GM21526 (cell line): ENCODE results near the gene LCAT.

Experiments used
- ATAC-seq: cut with Tn5 transposase; IDR thresholded peaks from one replicate; pipeline ENCODE4 v1.9.1; 2021; ENCODE audit warnings: moderate library complexity; ENCODE audit not compliant: unreplicated experiment, low FRiP score

LCAT gene

DNA sequence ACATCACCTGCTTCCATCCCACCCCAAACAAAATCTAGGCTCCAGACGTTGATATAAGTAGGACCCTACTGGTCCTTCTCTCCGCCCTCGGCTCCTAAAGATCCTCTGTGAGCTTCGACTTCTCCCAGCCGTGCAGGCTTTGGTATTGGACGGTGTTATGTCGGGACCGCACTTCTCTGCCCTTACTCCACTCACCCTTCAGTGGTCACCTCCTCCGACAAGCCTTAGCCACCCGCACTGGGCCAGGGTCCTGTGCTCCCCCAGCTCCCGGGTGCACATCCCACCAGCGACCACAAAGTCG, 8.9 kb downstream of the LCAT start:
- ATAC-seq = no peak

DNA sequence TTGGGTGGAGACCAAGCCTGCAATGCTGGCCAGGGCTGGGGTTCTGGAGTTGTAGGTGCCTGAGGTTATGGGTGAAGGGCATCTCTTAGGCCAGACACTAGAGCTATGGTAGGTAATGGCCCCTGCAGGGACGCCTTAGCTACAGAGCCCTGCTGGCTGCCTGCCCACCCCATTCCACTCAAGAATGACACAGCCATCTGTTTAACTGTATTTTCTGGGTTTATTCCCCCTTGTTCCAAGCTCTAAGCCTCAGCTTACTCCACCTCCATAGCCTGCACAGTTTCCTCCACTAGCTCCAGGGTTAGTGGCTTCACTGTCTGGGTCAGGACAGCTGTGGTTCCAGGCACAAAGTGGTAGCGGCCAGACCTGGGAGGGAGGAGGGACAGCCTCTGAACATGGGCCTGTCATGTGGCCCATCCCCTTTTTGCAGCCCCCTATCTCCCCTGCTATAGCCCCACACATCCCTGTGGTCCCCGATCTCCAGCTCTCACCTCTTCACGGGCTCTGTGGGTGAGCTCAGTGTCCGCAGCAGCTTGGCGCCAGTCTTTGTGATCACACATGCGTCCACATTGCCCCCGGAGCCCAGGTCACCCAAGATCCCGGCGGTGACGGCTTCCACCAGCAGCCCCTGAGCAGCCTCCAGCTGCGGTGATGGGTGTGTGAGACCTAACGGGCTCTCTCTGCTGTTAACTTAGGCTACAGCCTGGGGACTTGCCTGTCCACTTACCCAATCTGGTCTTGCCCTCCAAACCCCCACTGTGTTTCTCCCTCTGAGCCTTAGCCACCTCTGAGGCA, 9.4 kb downstream of the LCAT start:
- ATAC-seq = no peak

DNA sequence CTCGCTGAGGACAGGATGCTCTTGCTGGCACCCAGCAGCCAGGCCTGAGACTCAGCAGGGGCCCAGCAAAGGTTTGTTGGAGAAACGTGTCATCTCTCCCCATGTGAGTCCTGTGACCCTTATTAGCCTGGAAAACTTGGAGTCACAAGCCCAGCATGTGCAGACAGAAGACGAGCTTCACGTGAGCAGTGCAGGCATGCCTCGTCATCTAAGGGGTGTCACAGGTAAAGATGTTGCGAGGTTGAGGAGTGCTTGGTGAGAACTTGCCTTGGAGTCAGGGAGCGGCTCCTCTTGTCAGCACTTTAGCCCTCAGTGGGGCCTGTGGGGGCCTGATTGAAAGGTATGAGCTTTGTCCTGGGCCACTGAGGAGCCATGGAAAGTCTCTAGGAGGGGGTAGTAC, 10.1 kb downstream of the LCAT start:
- ATAC-seq = no peak

DNA sequence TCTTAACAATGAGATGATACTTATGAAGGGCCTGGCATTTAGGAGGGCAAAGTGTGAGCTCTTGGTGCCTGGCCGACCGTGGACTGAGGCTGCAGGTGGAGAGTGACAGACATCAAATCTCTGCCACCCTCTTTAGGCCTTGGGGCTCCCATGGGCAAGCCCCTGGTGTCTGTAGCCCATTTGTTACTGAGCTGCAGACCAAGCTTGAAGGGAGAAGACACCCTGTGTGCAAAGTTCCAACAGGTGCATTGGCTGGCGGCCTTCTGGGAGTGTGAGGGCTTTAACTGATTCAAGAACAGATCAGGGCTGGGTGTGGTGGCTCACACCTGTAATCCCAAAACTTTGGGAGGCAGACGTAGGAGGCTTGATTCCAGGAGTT, 11.5 kb downstream of the LCAT start:
- ATAC-seq = no peak

DNA sequence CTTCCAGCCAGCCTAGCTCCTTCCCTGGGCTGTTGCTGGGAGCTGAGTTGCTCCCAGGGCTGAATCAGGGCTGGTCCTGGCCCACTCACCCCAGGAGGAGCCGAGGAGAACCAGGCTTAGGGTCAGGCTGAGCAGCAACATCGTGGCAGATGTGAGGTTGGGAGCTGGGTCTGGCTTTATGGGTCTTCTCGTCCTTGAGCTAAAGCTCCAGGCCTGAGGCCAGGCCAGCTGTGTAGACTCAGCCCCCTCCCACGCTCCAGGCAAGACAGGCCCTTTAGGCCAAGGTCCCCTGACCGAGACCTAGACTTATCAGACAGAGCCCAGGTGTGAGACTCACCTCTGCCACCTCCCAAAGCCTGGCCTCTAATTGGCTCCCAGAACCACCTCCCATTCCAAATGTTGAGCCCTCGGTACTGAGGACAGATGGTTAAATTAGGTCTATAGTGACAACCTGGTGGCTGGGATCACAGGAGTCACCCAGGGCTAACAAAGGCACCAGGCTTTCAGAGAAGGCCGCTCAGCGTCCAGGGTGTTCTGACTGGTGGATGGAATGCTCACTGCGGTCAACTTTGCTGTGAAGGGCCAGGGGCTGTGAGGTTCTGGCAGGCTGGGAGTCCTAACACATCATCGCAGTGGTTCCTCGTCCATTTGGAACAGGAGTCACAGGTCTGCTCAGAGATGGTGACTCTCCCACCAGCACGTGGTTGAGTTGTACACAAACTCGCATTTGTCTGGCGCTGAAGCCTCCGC, 12.0 kb downstream of the LCAT start, which contains the start of gene CTRL:
Gene CTRL, minus strand, starts transcription at position 151 of the 750 bp plus-strand sequence. Its CDS starts 10 bp downstream, at position 141.
- ATAC-seq = no peak

DNA sequence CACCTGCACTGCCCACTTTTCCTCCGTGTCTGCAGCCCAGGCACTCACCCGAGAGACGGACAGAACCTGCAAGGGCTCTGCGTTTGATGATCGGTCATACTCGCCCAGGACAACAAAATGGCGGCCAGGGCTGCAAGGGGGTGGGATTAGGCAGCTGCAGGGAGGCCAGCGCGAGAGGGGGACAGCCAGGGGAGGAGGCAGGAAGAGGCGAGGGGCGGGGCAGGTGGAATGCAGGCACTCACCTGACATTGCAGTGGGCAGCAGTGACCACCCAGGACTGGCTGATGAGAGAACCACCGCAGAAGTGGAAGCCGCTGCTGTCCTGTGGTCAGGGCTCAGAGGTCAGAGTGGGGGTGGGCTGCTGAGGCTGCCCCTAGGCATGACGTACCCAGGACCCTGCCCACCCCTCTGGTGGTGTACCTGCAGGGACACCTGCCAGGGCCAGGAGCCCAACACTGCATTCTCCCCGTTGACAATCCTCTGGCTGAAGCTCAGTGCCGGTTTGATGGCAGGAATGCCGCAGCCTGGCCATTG, 13.2 kb downstream of the LCAT start:
- no peak for ATAC-seq

DNA sequence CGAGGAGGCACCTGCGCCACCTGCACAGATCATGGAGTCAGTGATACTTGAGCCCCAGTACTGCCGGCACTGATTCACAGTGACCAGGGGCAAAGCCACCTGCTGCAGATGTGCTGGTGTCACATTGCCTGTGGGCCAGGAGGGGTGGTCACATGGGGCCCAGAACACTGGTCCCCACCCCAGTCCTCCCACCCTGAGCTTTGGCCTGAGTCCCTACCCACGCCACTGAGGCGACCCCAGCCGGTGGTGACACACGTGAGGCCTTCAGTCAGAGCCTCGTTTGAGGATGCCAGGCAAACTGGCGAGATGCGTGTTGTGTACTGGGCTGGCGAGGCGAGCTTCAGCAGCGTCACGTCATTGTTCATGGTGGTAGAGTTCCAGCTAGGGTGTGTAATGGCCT, 13.7 kb downstream of the LCAT start:
- no peak for ATAC-seq

DNA sequence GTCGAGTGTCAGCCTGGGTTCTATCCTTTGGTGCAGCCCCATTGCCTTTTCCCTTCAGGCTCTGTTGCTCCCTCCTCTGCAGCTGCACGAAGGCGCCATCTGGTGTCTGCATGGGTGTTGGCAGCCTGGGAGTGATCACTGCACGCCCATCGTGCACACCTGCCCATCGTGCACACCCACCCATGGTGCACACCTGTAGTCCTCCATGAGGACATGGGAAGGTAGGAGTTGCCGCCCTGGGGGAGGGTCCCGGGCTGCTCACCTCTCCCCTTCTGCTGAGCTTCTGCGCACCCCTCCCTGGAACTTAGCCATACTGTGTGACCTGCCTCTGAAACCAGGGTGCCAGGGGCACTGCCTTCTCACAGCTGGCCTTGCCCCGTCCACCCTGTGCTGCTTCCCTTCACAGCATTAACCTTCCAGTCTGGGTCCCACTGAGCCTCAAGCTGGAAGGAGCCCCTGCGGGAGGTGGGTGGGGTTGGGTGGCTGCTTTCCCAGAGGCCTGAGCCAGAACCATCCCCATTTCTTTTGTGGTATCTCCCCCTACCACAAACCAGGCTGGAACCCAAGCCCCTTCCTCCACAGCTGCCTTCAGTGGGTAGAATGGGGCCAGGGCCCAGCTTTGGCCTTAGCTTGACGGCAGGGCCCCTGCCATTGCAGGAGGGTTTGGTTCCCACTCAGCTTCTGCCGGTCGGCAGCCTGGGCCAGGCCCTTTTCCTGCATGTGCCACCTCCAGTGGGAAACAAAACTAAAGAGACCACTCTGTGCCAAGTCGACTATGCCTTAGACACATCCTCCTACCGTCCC, 15.2 kb downstream of the LCAT start:
- ATAC-seq = no peak

DNA sequence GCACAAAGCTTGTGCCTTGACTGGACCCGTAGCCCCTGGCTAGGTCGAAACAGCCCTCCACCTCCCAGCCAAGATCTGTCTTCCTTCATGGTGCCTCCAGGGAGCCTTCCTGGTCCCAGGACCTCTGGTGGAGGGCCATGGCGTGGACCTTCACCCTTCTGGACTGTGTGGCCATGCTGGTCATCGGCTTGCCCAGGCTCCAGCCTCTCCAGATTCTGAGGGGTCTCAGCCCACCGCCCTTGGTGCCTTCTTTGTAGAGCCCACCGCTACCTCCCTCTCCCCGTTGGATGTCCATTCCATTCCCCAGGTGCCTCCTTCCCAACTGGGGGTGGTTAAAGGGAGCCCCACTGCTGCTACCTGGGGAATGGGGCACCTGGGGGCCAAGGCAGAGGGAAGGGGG, 15.8 kb downstream of the LCAT start:
- no peak for ATAC-seq

DNA sequence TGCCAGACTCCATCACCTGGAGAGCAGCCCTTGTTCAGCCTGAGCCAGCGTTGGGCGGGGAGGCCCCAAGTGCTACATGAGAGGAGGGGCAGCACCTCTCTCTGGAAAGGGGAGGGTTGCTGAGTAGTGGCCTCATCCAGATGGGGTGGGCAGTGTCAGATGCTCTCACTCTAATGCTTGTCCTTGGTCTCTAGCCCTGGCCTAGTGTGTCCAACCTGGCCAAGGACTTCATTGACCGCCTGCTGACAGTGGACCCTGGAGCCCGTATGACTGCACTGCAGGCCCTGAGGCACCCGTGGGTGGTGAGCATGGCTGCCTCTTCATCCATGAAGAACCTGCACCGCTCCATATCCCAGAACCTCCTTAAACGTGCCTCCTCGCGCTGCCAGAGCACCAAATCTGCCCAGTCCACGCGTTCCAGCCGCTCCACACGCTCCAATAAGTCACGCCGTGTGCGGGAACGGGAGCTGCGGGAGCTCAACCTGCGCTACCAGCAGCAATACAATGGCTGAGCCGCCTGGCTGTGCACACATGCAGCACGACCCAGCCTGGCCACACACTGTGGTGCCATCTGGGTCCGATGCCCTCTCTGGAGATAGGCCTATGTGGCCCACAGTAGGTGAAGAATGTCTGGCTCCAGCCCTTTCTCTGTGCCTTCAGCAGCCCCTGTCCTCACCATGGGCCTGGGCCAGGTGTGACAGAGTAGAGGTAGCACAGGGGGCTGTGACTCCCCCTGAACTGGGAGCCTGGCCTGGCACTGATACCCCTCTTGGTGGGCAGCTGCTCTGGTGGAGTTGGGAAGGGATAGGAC, 16.6 kb downstream of the LCAT start:
- no peak for ATAC-seq

DNA sequence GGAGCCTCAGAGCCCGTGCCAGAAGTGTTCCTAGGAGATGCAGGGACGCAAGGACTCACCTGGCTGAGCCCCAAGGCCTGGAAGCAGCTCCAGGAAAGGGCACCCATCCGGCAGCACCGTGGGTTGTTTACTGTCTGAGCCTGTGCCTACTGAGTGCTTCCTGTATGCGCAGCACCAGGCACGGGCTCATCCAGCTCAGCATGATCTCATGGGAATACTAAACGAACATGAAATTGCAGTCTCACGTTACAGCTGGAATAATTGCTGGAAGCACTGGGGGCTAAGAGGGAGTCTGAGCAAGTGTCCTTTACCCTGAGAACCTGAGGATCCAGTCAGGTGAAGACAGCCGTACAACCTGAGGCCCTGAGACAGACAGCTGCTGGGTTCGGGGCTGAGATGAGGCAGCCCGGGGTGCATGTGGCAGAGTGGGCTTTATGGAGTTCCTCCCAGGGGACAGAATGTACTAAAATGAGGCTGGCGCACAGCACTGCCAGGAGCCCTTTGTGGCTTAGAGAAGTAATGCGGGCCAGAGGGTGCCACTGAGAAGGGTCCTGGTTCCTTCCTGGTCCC, 17.7 kb downstream of the LCAT start:
- ATAC-seq = no peak

DNA sequence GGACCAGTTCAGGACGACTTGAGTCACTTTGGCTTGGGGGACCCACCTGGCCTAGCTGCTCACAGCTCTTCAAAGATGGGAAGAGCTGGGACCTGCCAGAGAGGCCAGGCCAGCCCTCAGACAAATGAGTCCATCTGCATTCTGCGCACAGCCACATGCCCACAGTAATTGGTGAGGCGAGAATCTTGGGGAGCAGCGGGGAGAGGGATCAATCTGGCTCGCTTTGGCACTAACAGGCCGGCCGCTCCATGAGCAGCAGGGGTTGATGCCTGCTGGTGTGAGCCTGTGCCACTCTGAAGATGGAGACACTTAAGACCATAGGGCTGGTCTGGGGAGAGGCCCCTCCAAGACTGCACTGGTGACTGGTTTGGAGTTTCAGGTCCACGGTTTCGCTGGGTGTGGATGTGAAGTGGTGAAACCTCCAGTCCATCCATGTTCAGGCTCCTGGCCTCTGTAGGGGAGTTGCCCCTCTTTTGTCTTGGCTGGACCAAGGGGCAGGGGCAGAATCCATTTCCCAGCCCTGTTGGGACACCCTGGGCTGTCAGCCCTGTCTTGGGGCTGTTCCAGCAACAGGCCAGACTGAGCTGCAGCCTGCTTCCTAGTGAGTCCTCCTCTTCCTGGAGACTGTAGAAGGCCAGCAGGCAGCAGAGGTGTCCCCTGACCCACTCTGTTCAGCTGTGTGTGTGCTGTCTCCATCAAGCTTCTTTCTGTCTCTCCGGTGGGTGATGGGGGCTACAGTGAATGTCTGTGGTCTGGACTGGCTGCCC, 19.6 kb downstream of the LCAT start:
- ATAC-seq = no peak

DNA sequence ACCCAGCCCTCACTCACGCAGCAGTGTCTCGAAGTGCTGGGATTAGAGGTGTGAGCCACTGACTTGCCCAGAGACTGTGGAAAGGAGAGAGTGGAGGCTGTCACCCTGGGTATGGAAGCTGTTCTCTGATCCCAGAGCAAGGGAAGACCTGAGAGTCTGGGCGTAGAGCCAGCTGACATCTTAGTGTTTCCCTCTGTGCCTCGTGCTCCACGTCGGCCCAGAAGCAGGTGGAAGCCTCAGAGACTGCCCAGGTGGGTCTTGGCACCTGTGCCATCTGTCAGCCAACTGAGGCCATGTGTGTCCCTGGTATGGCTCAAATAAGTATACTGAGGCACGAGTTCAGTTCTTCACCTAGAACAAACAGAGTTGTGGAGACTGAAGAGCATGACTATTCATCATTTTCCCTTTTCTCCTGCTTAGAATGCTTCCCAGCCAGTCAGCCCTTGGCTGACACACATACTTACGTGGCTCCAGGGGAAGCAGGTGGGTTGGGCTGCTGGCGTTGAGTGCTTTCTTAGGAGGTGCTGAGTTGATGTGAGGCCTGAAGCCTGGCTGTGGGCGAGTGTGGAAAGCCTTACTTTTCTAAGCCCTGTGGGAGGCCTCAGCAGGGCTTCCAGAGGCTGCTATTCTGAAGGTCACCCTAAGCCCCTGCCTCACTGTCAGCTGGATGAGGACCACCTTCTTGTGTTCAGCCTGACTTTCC, 20.4 kb downstream of the LCAT start:
- no peak for ATAC-seq

DNA sequence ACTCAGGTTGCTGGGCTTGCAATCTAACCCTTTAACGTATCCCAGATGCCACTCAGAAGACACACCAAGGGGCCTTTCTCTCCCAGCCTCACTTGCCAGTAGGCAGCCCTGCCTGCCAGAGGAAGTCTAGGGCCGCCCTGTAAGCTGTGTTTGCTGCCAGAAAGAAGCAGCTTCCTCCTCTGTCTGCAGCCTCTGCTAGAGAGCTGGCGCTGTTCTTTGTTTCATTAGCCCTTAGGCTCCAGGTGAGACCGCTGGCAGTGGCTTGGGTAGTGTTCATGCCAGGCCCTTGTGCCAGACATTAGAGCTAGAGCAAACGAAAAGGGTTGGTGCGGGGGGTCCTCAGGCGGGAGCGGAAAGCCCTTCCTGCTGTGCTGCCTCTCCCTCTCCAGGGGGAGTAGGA, 21.2 kb downstream of the LCAT start:
- ATAC-seq = no peak

DNA sequence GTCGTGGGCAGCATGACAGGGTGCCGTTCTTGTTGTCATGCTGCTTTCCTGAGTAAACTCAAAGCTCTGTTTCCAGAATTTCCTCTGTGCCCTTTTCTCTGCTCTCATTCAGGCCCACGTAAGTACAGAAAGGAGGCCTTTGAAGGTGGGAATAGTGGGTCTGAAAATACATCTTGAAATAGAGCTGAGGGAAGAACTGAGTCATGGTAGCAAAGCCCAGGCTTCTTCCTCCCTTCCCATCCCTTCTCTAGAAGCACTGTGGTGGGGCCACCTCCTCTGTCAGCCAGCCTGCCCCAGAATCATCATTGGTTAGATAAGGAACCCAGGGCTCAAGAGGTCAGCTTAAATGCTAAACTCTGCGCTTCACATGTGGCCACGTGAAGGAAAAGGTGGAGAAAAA, 21.7 kb downstream of the LCAT start:
- no peak for ATAC-seq

DNA sequence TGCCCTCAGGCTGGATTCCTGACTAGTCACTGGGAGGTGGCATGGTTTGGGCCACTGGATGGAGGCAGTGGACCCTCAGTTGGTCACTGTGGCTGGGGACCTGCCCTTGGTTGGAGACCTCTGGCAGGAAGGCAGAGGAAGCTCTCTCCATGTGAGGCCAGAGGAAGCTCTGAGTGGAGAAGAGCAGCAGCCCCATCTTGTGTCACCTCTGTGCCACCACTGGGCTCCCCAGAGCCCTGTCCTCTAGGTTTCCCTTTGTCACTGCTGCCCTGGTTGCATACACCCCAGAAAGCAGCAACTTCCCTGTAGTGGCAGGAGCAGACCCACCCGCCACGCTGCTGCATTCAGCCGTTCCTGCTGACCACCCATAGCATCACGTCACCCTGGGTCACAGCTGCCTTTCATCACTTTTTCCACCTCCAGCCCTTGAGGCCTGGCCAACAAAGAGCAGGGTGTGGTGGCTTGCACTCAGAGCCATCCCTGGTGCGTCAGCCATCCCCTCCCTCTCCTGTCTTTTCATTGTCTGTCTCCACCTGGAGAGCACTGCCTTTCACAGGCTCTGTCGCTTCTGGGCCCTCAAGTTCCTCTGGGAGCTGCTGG, 24.2 kb downstream of the LCAT start:
- ATAC-seq = no peak

DNA sequence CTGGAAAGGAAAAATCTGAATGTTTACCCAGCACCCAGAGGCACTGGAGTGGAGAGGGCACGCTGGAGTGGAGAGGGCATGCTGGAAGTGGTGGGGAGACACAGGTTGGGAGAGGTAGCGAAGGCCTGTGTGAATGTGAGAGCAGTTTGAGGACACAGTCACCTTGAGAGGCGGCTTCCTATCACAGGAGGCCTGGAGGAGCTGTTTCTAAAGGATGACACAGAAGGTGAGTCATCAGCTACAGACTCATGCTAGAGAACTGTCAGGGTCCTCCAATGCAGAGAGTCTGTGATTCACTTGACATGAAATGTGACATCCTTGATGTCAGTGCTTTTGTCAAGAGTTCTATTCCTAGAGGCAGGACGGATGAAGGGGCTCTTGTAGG, 26.1 kb downstream of the LCAT start:
- no peak for ATAC-seq

DNA sequence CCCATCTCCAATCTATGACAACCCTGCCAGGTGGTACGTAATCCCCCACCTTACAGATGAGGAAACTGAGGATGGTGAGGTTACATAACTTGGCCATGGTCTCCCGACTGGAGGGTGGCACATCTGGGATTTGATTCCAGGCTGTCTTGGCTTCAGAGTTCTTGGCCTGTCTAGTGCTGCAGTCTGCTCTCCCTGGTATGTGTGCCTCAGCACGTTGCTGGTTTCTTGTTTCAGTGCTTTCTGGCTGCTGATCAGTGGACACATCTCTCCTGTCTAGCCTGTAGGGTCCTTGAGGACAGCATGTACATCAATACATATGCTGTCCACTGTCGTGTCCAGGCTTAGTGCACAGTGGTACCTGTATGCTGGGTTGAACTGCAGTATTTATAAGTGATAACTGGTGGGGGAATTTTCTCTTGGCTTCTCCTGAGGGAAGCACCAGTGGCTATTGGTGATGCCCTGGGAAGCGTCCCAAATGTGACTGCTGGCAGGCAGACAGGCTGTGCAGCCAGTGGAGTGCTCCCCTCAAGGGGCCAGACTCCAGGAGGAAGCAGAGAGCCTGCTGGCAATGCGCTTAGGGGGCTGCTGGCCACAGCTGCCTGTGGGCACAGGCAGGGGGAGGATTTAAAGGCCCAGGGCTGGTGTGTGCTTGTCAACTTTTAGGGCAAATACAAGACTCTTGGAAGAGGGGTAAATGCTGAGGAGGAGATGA, 26.6 kb downstream of the LCAT start:
- no peak for ATAC-seq
